ENCODE results near the gene ARHGEF9. TPM values are rescaled to one million over a fixed set of nuclear protein-coding genes. Genes with fewer than 3 reads are reported as not detected.

ARHGEF9 gene
- total and polyA plus RNA-seq, 2 of the 8 experiments (the other 6 are each of a cell fraction or from before 2014, with no cell fraction given): 28.7 to 31.8 TPM

GRCh38 chrX:63675716-63676115 is 109.3 kb downstream of the ARHGEF9 start (continued):
- TF ChIP-seq PHF8 (conservative IDR thresholded peaks at IDR 0.05; ENCODE audit: low read depth, low read length) (no peak), POLR2AphosphoS5 (IDR thresholded peaks at IDR 0.05; ENCODE audit: low read depth, low read length) (no peak)
